ENCODE measurements around the gene TMC4.

- TF ChIP-seq, protein P1, sequence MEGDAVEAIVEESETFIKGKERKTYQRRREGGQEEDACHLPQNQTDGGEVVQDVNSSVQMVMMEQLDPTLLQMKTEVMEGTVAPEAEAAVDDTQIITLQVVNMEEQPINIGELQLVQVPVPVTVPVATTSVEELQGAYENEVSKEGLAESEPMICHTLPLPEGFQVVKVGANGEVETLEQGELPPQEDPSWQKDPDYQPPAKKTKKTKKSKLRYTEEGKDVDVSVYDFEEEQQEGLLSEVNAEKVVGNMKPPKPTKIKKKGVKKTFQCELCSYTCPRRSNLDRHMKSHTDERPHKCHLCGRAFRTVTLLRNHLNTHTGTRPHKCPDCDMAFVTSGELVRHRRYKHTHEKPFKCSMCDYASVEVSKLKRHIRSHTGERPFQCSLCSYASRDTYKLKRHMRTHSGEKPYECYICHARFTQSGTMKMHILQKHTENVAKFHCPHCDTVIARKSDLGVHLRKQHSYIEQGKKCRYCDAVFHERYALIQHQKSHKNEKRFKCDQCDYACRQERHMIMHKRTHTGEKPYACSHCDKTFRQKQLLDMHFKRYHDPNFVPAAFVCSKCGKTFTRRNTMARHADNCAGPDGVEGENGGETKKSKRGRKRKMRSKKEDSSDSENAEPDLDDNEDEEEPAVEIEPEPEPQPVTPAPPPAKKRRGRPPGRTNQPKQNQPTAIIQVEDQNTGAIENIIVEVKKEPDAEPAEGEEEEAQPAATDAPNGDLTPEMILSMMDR (IDR thresholded peaks at IDR 0.05; ENCODE audit: borderline replicate concordance, extremely low read depth, low read length, poor library complexity, severe bottlenecking): no peak
- no peak for TF ChIP-seq EZH2 (IDR thresholded peaks at IDR 0.05; ENCODE audit: borderline replicate concordance, low read depth, low read length, severe bottlenecking)
These were observed 33.3 kb upstream of the TMC4 start for GRCh38 chr19:54206030-54206830.
